ENCODE data around the gene DBH.

DNA sequence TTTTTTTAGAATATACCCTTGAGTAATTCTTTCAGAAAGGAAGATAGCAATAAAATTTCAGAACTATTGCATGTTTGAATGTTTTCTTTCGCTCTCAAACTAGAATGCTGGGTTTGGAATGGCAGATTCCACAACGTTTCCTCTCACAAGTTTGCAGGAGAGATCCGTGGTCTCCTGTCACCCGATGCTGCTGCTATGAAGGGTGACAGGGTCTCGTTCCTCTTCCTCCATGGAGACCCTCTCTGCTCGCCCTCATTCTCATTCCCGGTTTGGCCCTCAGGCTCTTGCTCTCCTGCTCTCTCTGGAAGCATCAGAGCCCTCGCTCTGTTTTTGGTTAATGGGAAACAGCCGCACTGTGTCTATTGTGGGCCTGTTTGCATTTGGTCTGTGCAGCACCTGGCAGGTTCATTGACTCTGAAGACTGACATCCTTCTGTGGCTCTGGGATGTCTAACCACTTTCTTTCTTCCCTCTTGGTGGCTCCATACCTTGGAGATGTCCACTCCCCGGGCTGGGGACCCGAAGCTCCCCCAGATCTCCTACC lies 14.4 kb upstream of the DBH start:
- TF ChIP-seq CTCF (IDR thresholded peaks at IDR 0.05; ENCODE audit: low read depth, low read length, poor library complexity, severe bottlenecking) (no peak), EZH2phosphoT487 (IDR thresholded peaks at IDR 0.05; ENCODE audit: borderline replicate concordance, low read length) (no peak)
